Endodermal cell (in vitro differentiated cells): ENCODE results near the gene GCK. TPM values are rescaled to one million over a fixed set of nuclear protein-coding genes. Genes with fewer than 3 reads are reported as not detected.

Experiments used
- DNase-seq: peaks from one replicate; pipeline ENCODE4 v3.0.0-alpha.2; 2017
- H3K27ac ChIP-seq: 2 replicates; pipeline ENCODE4 v1.5.1; 2013; ENCODE audit warnings: mild to moderate bottlenecking, low read depth, low read length, moderate library complexity
- H3K27me3 ChIP-seq: 2 replicates; pipeline ENCODE4 v1.6.1; 2013; ENCODE audit warnings: mild to moderate bottlenecking, low read length, moderate library complexity; ENCODE audit not compliant: insufficient read depth, control insufficient read depth, poor library complexity, severe bottlenecking
- H3K36me3 ChIP-seq: 2 replicates; pipeline ENCODE4 v1.7.0; 2013; ENCODE audit warnings: mild to moderate bottlenecking, low read length, moderate library complexity; ENCODE audit not compliant: control insufficient read depth, insufficient read depth
- H3K4me1 ChIP-seq: one replicate; pipeline ENCODE4 v1.7.0; 2013; ENCODE audit warnings: low read length; ENCODE audit not compliant: control insufficient read depth, insufficient read depth
- H3K4me3 ChIP-seq: 2 replicates; pipeline ENCODE4 v1.5.1; 2013; ENCODE audit warnings: mild to moderate bottlenecking, low read length, moderate library complexity
- H3K9ac ChIP-seq: 2 replicates; pipeline ENCODE4 v1.6.1; 2013; ENCODE audit warnings: mild to moderate bottlenecking, low read length, moderate library complexity; ENCODE audit not compliant: poor library complexity, severe bottlenecking; ENCODE audit errors: extremely low read depth
- H3K9me3 ChIP-seq: 2 replicates; pipeline ENCODE4 v1.6.1; 2013; ENCODE audit warnings: mild to moderate bottlenecking, low read length, moderate library complexity; ENCODE audit not compliant: control insufficient read depth
- H3K27ac Mint-ChIP-seq: 2 replicates; pipeline ENCODE4 v1.8.0; 2020; ENCODE audit warnings: mixed read lengths
- H3K27me3 Mint-ChIP-seq: 2 replicates; pipeline ENCODE4 v1.8.0; 2021; ENCODE audit warnings: mild to moderate bottlenecking, mixed read lengths; ENCODE audit not compliant: insufficient read depth
- H3K36me3 Mint-ChIP-seq: 2 replicates; pipeline ENCODE4 v1.8.0; 2020; ENCODE audit warnings: low read depth, mixed read lengths
- H3K4me1 Mint-ChIP-seq: 2 replicates; pipeline ENCODE4 v1.8.0; 2020; ENCODE audit warnings: mixed read lengths
- H3K4me3 Mint-ChIP-seq: 2 replicates; pipeline ENCODE4 v1.8.0; 2020; ENCODE audit warnings: mild to moderate bottlenecking, moderate library complexity, mixed read lengths
- H3K9me3 Mint-ChIP-seq: 2 replicates; pipeline ENCODE4 v1.8.0; 2020; ENCODE audit warnings: mild to moderate bottlenecking, mixed read lengths
- WGBS, 2 experiments: methylation state at CpG; one replicate each; pipeline versions ENCODE4 v1.1.5 to v1.1.7; 2013; ENCODE audit warnings: missing lambda C conversion rate in 2 of 2, mixed read lengths in 1 of 2; ENCODE audit not compliant: insufficient coverage in 1 of 2, insufficient read length in 1 of 2; 5-methylcytosine and 5-hydroxymethylcytosine counted together
- total RNA-seq, 2 donors: library from RNA; stranded (reverse); fragmentation: NEBNext Ultra II Directional in 1 of 2; extraction: Animal tissue kit (Norgen Biotek cat#: 25700) in 1 of 2; gene quantifications; 2 replicates in 1 of 2; 3 replicates in 1 of 2; pipeline ENCODE4 v1.2.1, GENCODE V29; 2021
- TF ChIP-seq, protein P1 (sequence below): fragments of 200-600 bp; sonication (generic); conservative IDR thresholded peaks from 2 replicates; pipeline ENCODE4 v1.5.0; 2021; ENCODE audit warnings: antibody characterized with exemption, mild to moderate bottlenecking

GCK gene
- total RNA-seq, 2 donors from 2014 or later = 0.29 to 0.48 TPM

DNA sequence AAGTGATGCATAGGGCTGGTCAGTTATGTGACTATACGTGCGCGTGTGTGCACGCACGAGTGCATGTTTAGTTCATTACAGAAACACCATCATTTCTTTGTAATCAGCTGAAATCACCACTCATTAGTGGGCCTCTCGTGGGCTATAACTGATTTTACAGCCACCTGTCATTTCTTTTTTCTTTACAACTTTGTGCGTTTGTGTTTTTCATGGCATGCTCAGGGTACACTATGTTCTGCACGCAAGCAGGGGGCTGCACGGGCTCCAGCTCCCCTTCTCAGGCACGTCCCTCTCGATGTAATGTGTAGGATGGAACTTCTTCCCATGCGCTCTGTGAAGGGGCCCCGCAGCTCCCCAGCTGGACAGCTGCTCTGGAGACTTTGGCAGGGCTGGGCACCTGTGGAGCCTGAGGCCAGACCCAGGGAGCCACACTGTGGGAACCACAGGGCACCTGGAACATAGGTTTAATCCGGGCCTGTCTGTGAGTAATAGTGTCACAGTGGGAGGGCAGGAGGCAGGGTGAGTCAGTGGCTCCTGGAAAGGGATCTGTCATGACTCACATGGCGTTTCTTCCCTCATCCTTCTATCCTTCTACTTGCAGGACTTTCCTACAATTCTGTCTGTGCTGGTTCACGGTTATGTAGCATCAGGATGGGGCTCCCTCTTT lies 4.9 kb downstream of the GCK start:
- 81 to 88% methylated on average over 8 to 16 of the region's 16 CpGs for WGBS, 2 experiments
- no peak overlapping the region for H3K4me3 Mint-ChIP-seq
- peaks cover 2% of the 10 kb centered on the region for H3K4me1 ChIP-seq
- peaks cover 19% of the 10 kb centered on the region for H3K27me3 Mint-ChIP-seq
- H3K9ac ChIP-seq = no peak overlapping the region
- no peak overlapping the region for H3K4me3 ChIP-seq
- no peaks in the 10 kb centered on the region for H3K27me3 ChIP-seq
- no peak overlapping the region for H3K27ac Mint-ChIP-seq
- no peaks in the 10 kb centered on the region for H3K36me3 ChIP-seq
- peaks cover 7% of the 10 kb centered on the region for H3K9me3 ChIP-seq
- TF ChIP-seq, protein P1, sequence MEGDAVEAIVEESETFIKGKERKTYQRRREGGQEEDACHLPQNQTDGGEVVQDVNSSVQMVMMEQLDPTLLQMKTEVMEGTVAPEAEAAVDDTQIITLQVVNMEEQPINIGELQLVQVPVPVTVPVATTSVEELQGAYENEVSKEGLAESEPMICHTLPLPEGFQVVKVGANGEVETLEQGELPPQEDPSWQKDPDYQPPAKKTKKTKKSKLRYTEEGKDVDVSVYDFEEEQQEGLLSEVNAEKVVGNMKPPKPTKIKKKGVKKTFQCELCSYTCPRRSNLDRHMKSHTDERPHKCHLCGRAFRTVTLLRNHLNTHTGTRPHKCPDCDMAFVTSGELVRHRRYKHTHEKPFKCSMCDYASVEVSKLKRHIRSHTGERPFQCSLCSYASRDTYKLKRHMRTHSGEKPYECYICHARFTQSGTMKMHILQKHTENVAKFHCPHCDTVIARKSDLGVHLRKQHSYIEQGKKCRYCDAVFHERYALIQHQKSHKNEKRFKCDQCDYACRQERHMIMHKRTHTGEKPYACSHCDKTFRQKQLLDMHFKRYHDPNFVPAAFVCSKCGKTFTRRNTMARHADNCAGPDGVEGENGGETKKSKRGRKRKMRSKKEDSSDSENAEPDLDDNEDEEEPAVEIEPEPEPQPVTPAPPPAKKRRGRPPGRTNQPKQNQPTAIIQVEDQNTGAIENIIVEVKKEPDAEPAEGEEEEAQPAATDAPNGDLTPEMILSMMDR = no peak
- H3K4me1 Mint-ChIP-seq = peaks cover 7% of the 10 kb centered on the region
- peaks cover 13% of the 10 kb centered on the region for H3K9me3 Mint-ChIP-seq
- H3K27ac ChIP-seq = no peak overlapping the region
- DNase-seq = peak; percentile 82
- H3K36me3 Mint-ChIP-seq = no peaks in the 10 kb centered on the region

DNA sequence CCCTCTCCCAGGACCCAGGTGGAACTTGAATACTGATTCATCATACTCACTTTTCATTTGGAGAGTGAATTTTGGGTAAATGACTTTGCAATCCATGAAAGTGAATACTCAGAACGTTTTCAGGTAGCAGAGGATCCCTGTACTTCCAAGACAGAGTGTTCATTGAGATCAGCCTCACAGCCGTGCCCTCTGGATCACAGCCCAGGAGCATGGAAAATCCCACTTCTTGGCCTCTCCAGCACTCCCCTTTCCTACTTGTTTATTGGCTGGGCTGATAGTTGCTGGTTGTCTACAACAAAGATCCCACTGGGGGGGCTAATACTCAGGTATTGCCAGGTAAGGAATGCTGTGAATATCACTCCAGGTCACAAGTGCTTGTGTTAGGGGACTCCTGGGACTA lies 5.9 kb downstream of the GCK start:
- WGBS, 2 experiments = 83 to 100% methylated on average over 2 of the region's 2 CpGs

GRCh38 chr7:44182827-44183226 lies 6.4 kb downstream of the GCK start:
- peaks cover 5% of the 10 kb centered on the region for H3K4me1 Mint-ChIP-seq
- H3K9me3 ChIP-seq = peaks cover 7% of the 10 kb centered on the region
- H3K27ac Mint-ChIP-seq = no peak overlapping the region
- H3K27me3 ChIP-seq = no peaks in the 10 kb centered on the region
- peaks cover 2% of the 10 kb centered on the region for H3K4me1 ChIP-seq
- H3K36me3 ChIP-seq = no peaks in the 10 kb centered on the region
- TF ChIP-seq, protein P1 = no peak
- H3K27me3 Mint-ChIP-seq = peaks cover 19% of the 10 kb centered on the region
- no peak overlapping the region for H3K4me3 ChIP-seq
- peaks cover 13% of the 10 kb centered on the region for H3K9me3 Mint-ChIP-seq
- peak; percentile 33 for DNase-seq
- no peak overlapping the region for H3K27ac ChIP-seq
- no peak overlapping the region for H3K4me3 Mint-ChIP-seq
- no peak overlapping the region for H3K9ac ChIP-seq
- no peaks in the 10 kb centered on the region for H3K36me3 Mint-ChIP-seq
- WGBS, 2 experiments = 80 to 85% methylated on average over 5 of the region's 5 CpGs

More for the DNA sequence above, 5.9 kb downstream of the GCK start:
- Mint-ChIP-seq H3K4me1 (peaks cover 4% of the 10 kb centered on the region), H3K9me3 (peaks cover 13% of the 10 kb centered on the region), H3K36me3 (no peaks in the 10 kb centered on the region), H3K4me3 (no peak overlapping the region), H3K27me3 (peaks cover 19% of the 10 kb centered on the region), H3K27ac (no peak overlapping the region)
- Histone ChIP-seq H3K36me3 (no peaks in the 10 kb centered on the region), H3K4me3 (no peak overlapping the region), H3K9ac (no peak overlapping the region), H3K27ac (no peak overlapping the region), H3K27me3 (no peaks in the 10 kb centered on the region), H3K9me3 (peaks cover 7% of the 10 kb centered on the region), H3K4me1 (peaks cover 2% of the 10 kb centered on the region)
- DNase-seq = peak; percentile 46
- TF ChIP-seq, protein P1 = peak; percentile 13
